ENCODE data around the gene SCN5A.

DNA sequence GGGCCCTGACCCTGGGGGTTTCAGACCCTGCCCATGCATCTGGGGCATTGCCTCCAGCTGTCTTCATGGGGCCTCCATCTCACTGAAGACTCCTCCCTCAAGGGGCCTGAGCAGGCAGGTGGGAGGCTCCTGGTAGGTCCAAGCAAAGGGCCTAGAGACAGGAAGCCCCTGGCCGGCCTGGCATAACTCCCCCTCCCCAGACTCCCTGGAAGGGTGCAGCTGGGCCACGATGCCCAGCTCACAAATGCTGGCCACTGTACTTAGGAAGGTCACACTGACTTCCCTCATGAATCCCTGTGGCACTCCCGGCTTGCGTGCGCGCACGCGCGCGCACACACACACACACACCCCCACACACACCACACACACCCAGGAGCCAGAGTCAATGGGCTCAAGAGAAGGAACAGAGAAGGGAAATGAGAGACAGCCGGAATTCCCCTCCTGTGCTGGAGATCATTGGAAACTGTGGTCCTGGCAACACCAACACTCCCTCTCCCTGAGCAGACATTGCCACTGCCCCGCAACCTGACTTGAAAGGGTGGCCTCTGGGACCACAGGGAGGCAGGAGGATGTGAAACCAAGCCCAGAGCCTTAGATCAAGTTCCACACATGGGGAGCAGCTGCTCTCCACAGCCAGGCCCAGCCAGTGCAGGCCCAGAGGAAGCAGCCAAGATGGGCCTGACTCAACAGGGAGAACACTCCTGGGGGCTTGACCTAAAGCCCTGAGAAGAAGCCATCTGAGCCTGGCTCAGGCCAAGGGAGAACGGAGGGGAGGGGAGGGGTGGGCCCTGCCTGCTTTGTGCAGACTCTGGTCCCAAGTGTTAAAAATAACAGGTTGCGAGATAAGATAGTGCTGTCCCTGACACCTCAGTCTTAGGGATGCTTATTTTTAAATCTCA, 69.7 kb downstream of the SCN5A start:
- TF ChIP-seq, protein P1, sequence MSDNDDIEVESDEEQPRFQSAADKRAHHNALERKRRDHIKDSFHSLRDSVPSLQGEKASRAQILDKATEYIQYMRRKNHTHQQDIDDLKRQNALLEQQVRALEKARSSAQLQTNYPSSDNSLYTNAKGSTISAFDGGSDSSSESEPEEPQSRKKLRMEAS (IDR thresholded peaks at IDR 0.05), result no peak
- TF ChIP-seq, protein P2, sequence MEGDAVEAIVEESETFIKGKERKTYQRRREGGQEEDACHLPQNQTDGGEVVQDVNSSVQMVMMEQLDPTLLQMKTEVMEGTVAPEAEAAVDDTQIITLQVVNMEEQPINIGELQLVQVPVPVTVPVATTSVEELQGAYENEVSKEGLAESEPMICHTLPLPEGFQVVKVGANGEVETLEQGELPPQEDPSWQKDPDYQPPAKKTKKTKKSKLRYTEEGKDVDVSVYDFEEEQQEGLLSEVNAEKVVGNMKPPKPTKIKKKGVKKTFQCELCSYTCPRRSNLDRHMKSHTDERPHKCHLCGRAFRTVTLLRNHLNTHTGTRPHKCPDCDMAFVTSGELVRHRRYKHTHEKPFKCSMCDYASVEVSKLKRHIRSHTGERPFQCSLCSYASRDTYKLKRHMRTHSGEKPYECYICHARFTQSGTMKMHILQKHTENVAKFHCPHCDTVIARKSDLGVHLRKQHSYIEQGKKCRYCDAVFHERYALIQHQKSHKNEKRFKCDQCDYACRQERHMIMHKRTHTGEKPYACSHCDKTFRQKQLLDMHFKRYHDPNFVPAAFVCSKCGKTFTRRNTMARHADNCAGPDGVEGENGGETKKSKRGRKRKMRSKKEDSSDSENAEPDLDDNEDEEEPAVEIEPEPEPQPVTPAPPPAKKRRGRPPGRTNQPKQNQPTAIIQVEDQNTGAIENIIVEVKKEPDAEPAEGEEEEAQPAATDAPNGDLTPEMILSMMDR (IDR thresholded peaks at IDR 0.05; ENCODE audit: low read depth, low read length, missing input control), result no peak
- TF ChIP-seq, protein P3, sequence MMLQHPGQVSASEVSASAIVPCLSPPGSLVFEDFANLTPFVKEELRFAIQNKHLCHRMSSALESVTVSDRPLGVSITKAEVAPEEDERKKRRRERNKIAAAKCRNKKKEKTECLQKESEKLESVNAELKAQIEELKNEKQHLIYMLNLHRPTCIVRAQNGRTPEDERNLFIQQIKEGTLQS (IDR thresholded peaks at IDR 0.05), result no peak
- TF ChIP-seq YY1 (IDR thresholded peaks at IDR 0.05), result no peak
- no peak for TF ChIP-seq GABPA (IDR thresholded peaks at IDR 0.05 in 1 of 2, conservative IDR thresholded peaks at IDR 0.05 in 1 of 2)
- no peak for TF ChIP-seq SP1 (IDR thresholded peaks at IDR 0.05)
- no peak for TF ChIP-seq TAF1 (conservative IDR thresholded peaks at IDR 0.05)
- TF ChIP-seq, protein P4, sequence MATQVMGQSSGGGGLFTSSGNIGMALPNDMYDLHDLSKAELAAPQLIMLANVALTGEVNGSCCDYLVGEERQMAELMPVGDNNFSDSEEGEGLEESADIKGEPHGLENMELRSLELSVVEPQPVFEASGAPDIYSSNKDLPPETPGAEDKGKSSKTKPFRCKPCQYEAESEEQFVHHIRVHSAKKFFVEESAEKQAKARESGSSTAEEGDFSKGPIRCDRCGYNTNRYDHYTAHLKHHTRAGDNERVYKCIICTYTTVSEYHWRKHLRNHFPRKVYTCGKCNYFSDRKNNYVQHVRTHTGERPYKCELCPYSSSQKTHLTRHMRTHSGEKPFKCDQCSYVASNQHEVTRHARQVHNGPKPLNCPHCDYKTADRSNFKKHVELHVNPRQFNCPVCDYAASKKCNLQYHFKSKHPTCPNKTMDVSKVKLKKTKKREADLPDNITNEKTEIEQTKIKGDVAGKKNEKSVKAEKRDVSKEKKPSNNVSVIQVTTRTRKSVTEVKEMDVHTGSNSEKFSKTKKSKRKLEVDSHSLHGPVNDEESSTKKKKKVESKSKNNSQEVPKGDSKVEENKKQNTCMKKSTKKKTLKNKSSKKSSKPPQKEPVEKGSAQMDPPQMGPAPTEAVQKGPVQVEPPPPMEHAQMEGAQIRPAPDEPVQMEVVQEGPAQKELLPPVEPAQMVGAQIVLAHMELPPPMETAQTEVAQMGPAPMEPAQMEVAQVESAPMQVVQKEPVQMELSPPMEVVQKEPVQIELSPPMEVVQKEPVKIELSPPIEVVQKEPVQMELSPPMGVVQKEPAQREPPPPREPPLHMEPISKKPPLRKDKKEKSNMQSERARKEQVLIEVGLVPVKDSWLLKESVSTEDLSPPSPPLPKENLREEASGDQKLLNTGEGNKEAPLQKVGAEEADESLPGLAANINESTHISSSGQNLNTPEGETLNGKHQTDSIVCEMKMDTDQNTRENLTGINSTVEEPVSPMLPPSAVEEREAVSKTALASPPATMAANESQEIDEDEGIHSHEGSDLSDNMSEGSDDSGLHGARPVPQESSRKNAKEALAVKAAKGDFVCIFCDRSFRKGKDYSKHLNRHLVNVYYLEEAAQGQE (IDR thresholded peaks at IDR 0.05), result no peak

Data from liver (tissue), 3 donors.